ENCODE measurements around the gene PDRG1.

Gene PDRG1

GRCh38 chr20:31903627-31904386, 48.0 kb downstream of the PDRG1 start:
- DNase-seq, result no peak

- no peak for DNase-seq
Measured at GRCh38 chr20:31901615-31902014, 50.2 kb downstream of the PDRG1 start.

- DNase-seq, result no peak
Measured at GRCh38 chr20:31897541-31897940, 54.3 kb downstream of the PDRG1 start.

- no peak for DNase-seq
Measured at GRCh38 chr20:31896049-31896448, 55.8 kb downstream of the PDRG1 start.

- peak; percentile 94 for DNase-seq
Measured at GRCh38 chr20:31894980-31895675, 56.7 kb downstream of the PDRG1 start.
